WERI-Rb-1 (cell line): ENCODE data around the gene SPATA6.

ENCODE experiments used
- DNase-seq: peaks from one replicate; pipeline ENCODE4 v3.0.0-alpha.2; 2020
- H3K27ac ChIP-seq: fragments of 250-450 bp; sonication (Bioruptor Pico); 2 replicates; pipeline ENCODE4 v1.5.1; 2020; ENCODE audit warnings: mild to moderate bottlenecking, moderate library complexity
- H3K27me3 ChIP-seq: fragments of 250-450 bp; sonication (Bioruptor Pico); 2 replicates; pipeline ENCODE4 v1.5.1; 2021; ENCODE audit warnings: mild to moderate bottlenecking, low read depth, moderate library complexity; ENCODE audit not compliant: insufficient read depth, severe bottlenecking
- H3K36me3 ChIP-seq: fragments of 250-450 bp; sonication (Bioruptor Pico); 2 replicates; pipeline ENCODE4 v1.5.1; 2020; ENCODE audit warnings: mild to moderate bottlenecking, moderate library complexity
- H3K4me3 ChIP-seq: 2 replicates; pipeline ENCODE4 v1.5.1; 2011; ENCODE audit warnings: low read depth, mild to moderate bottlenecking, control low read depth, low read length
- H3K9me3 ChIP-seq: fragments of 250-450 bp; sonication (Bioruptor Pico); 2 replicates; pipeline ENCODE4 v1.5.1; 2021; ENCODE audit warnings: mild to moderate bottlenecking, moderate library complexity; ENCODE audit not compliant: severe bottlenecking
- CTCF ChIP-seq: IDR thresholded peaks from 2 replicates; pipeline ENCODE4 v1.5.1; 2011; ENCODE audit warnings: low read depth, mild to moderate bottlenecking, control low read depth, inconsistent platforms, low read length

The SPATA6 gene

GRCh38 chr1:48251323-48251722 is 220.7 kb downstream of the SPATA6 start:
- H3K27me3 ChIP-seq, result no peaks in the 10 kb centered on the region
- no peak overlapping the region for H3K27ac ChIP-seq
- no peak overlapping the region for H3K4me3 ChIP-seq
- no peaks in the 10 kb centered on the region for H3K9me3 ChIP-seq
- no peak for TF ChIP-seq CTCF
- no peaks in the 10 kb centered on the region for H3K36me3 ChIP-seq
- DNase-seq, result no peak

- Histone ChIP-seq H3K9me3 (no peaks in the 10 kb centered on the region), H3K4me3 (no peak overlapping the region), H3K36me3 (no peaks in the 10 kb centered on the region), H3K27ac (no peak overlapping the region), H3K27me3 (no peaks in the 10 kb centered on the region)
- no peak for DNase-seq
- no peak for TF ChIP-seq CTCF
Measured at GRCh38 chr1:48250572-48250971, 221.4 kb downstream of the SPATA6 start.

- H3K9me3 ChIP-seq, result no peaks in the 10 kb centered on the region
- peak; percentile 12; the same call in 1 of the 2 replicates for TF ChIP-seq CTCF
- H3K36me3 ChIP-seq, result no peaks in the 10 kb centered on the region
- no peak overlapping the region for H3K27ac ChIP-seq
- H3K27me3 ChIP-seq, result no peaks in the 10 kb centered on the region
- H3K4me3 ChIP-seq, result no peak overlapping the region
- no peak for DNase-seq
Measured at GRCh38 chr1:48249868-48250267, 222.1 kb downstream of the SPATA6 start.

GRCh38 chr1:48248356-48248755 is 223.6 kb downstream of the SPATA6 start:
- no peaks in the 10 kb centered on the region for H3K27me3 ChIP-seq
- H3K4me3 ChIP-seq, result no peak overlapping the region
- H3K27ac ChIP-seq, result no peak overlapping the region
- TF ChIP-seq CTCF, result no peak
- no peak for DNase-seq
- no peaks in the 10 kb centered on the region for H3K36me3 ChIP-seq
- no peaks in the 10 kb centered on the region for H3K9me3 ChIP-seq

GRCh38 chr1:48246727-48247126 is 225.3 kb downstream of the SPATA6 start:
- Histone ChIP-seq H3K27ac (no peak overlapping the region), H3K4me3 (no peak overlapping the region), H3K36me3 (no peaks in the 10 kb centered on the region), H3K9me3 (no peaks in the 10 kb centered on the region), H3K27me3 (no peaks in the 10 kb centered on the region)
- TF ChIP-seq CTCF, result no peak
- no peak for DNase-seq
